ENCODE results near the gene HOXD12.

Gene HOXD12

DNA sequence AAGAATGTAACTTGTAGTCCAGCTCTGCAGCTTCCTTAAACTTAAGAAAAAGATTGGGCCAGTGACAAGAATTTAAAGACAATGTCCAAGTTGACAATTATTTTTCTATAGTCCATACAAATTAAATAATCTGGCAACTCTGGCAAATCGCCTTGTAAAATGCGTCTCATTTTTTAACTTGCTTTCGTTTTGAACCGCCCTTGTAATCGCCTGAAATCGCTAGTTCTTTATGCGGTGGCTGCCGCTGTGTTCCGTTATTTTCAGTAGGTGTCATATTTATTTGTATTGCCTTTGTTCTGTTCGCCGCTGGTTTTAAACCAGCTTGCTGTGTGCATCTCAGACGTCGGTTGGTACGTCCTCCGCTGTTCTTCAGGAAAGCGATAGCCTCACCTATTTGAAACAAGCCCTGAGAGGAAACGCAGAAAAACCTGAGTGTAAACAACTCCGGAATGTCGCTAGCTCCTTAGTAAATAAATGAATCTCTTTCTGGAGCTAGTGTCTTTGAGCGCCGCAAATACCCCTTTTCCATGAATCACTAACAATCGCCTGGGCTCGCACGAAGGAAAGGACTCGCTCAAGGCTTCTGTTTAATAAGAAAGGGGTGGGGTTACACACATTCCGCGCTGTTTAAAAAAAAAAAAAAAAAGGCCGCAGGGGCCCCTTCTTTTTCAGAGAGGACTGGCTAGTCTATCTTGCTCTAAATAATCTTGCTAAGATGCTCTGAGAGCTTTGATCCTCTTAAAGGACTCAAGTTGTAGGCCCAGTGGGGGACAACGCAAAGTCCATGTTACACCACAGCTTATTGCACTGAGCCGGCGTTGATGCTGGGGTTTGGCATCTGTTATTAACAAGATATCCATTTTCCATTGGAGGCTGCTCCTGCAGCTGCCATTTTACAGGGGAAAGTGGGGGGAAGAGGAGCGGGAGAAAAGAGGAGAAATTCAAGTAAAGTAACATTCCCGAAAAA lies 32.9 kb downstream of the HOXD12 start:
- peak; percentile 82 for DNase-seq

- DNase-seq = peak; percentile 14
Observed at GRCh38 chr2:176133389-176133788, 33.8 kb downstream of the HOXD12 start.

- DNase-seq = peak; percentile 16
Observed at GRCh38 chr2:176134035-176134434, 34.4 kb downstream of the HOXD12 start.

DNA sequence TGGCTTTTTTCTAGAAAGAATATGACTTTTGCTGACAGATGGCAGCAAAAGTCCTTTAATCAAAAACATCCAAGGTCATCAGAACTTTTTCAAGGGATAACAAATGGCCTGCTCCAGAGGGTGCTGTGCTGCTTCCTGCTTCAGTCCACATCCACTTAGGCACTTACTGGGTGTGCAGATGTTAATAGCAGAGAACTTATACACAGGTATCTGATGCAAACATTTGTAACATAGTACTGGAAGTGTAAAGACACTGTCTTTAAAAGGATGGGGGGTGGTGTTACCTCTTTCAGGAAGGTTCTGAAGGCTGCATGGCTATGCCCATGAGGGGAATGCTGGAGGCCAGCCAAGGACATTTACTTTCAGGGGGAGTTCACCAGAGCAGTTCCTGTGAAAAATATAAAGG lies 35.4 kb downstream of the HOXD12 start:
- DNase-seq = peak; percentile 83

DNA sequence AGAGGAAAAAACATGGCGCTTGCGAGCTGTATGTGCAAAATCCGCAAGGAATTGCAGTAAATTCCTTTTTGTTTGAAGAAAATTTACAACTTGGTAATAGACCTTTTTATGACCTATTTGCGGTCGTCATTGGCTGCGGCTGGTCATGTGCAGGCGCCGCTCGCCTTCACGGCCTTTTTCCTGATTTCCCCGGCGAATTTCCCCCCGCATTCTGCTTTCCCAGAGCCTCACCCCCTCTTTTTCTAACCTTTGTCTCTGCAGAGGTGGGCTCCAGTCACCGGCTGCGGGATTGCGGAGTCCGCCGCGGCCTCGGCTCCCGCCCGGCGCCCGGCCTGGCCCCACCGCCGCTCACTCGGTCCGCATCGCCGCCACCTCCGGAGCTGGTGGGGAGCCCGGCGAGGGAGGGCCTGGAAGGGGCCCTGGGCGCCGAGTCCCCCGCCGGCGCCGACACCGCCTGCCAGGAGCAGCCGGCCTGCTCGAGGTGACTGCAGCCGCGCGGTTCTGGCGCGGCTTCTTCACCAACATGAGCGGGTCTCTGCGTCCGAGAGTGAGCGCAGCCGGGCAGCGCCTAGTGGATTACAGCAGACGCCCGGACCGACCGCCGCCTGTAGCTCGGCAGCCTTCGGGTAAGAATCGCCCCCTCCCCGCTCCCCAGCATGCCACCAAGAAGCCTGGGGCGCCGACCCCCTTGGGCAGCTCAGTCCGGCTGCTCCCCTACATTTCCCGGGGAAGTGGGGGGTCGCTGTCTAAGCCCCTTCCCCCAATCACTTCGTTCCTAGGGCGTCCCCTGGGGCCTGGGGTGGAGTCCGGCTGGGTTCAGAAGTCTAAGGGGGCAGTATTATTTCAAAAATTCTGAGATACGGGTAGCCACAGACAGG lies 37.0 kb downstream of the HOXD12 start:
- peak; percentile 56 for DNase-seq

GRCh38 chr2:176137252-176137580 lies 37.6 kb downstream of the HOXD12 start:
- no peak for DNase-seq

- peak; percentile 36 for DNase-seq
Observed at GRCh38 chr2:176137906-176138305, 38.3 kb downstream of the HOXD12 start.

- DNase-seq = peak; percentile 33
Observed at GRCh38 chr2:176138526-176138922, 38.9 kb downstream of the HOXD12 start.

DNA sequence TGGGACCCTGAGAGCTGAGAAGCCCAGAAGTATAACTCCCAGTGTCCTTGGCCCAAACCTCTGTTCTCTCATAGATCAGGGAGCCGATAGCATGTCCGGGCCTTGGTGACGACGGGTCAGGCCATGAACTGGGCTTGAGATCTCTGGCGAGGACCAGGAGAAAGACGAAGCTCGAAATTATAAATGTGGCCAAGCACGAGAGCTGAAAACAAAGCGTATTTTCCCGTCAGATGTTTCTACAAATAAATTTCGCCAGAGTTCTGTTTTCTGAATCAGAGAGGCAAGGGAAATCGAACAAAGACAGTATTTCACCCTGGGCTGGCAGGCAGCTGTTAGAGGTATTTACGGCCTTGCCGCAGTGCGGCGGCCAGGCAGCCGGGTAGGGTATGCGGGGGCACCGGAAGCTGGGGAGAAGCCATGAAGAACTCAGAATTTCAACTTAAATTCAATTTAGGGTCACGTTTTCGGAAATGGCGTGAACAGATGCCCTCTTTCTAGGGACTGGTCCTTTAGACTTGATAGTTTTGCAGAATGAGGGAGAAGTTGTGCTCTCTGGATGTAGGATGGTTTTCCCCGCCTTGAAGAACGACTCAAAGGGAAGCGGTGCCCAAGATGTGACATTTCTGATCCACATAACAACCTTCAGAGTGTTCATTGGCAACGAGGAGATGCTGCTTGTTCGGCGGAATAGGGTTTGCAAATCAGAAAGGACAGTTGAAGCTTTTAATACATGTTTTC lies 39.5 kb downstream of the HOXD12 start:
- peak; percentile 53 for DNase-seq

GRCh38 chr2:176139661-176140512 lies 40.3 kb downstream of the HOXD12 start:
- peak; percentile 82 for DNase-seq

DNA sequence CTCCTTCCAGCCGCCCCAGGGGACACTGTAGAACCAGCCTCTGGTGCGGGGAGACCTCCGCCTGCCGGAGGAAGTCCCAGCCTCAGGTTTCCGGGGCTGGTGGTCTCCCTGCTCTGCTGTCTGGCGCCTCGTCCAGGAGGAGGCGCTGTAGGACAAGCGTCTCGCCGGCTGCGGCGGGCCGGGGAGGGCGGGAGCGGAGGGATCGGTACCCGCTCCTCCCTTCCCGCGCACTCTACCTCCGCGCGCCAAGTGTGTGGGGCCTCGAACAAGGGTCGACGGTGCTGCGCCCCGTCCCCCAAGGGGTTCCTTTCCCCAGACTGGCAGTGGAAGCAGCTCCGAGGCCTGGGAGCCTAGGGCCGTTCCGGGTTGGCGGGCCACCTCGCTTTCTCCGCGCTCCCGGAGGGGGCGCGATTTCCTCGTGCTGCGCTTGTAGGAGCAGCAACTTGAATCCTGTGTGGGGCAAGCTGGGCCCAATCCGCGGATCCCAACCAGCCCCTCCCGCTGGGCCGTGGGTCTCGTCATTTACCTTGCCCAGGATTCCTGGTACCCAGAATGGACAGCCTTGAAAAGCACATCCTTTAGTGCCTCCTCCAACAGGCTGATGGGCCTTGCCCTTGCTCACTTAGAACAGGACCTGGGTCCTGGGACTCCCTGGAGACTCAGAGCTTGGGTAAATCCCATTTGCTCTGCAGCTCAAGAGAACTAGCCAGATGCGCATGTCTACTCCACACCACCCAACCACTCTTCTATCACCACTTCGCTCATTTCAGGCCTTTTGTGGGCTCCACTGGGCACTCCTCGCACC lies 41.1 kb downstream of the HOXD12 start:
- peak; percentile 87 for DNase-seq

DNA sequence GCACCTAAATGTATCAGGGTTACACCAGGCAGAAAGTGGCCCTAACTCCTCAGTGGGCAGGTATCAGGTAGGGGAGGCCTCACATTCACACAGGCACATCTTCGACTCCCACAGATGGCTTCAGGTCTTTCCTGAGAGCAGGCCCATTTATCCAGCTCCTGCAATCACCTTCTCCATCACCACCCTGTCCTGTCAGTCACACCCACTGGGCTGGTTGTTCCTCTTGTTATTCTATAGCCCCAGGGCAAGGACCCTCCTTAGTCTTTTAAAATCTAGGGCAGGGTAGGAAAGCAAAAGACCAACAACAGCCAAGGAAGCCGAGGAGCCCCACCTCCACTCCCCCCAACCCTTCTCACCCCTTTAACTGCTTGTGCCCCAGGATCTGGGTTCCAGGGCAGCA lies 42.7 kb downstream of the HOXD12 start:
- no peak for DNase-seq

DNA sequence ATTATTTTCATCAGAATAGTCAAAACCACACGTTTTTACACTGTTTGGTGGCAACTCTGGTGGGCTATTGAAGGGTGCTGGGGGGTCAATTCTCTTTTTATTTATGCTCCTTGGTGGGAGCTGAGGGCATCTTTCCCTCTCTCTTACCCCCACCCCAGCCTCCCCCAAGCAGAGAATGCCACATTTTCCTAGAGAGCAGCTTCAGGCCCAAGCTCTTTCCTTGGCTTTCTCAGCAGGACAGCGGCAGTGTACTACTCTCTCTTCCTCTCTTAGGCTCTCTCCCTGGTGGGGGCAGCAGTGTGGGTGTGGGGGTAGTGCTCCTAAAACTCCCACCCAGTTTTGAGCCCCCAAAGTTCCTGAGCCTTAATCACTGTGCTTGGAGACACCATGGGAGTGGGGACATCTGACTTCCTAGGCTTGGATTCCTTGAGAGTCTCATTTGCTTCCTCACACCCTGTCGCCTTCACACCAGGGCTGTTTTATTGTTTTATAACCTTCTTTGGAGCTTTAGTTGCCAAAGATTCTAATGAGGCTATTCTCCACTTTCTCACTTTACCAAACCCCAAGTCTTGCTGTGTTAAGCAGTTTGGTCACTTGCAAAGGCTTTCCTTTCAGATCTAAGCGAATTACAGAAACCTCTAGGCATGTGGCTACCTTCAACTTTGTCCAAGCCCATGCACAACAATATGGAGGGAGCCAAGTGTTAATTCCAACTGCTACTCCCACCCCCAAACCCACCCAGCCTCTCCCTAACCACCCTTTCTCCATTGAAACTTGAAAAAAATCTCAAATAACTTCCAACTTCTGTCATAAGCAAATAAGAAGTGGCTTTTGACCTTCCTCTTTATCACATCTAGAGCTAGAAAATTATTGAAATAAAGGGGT lies 45.7 kb downstream of the HOXD12 start:
- DNase-seq = no peak

DNA sequence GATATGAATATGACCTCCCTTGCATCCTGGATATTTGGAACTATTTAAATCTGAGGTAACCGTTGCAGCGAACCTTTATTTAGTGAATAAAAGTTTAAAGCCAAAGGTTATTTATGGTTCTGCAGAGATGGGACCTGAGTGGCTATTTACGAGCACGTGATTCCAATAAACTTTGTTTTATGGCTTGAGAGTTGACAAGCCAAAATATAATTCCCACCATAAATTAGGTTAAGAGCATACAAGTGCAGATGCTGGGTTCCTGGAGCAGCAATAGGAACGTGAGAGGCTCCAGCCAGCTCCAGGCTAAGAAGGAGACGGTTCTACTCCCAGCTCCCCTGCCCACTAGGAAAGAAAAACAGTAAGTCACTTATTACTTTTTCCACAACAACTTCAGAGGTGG lies 46.5 kb downstream of the HOXD12 start:
- DNase-seq = no peak

DNA sequence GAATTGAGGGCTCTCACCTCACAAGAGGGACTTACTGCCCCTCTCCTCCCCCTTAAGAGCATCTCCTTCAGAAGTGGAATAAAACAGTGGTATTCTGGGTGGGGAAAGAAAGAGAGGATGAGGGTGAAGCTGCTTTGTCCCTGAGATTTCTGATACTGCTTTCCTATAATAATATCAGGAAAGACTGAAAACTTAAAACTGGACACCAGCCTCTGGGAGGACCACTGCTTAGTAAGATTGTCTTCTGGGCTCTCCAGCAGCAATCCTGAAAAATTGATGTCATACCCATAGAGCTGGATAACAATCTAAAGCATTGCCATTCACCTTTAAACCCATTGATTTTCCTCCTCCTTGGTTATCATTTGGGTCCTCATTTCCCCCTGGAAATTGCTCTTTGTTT lies 47.0 kb downstream of the HOXD12 start:
- no peak for DNase-seq

GRCh38 chr2:176147210-176147799 lies 47.7 kb downstream of the HOXD12 start:
- no peak for DNase-seq

GRCh38 chr2:176147800-176148496 lies 48.4 kb downstream of the HOXD12 start:
- DNase-seq = no peak

DNA sequence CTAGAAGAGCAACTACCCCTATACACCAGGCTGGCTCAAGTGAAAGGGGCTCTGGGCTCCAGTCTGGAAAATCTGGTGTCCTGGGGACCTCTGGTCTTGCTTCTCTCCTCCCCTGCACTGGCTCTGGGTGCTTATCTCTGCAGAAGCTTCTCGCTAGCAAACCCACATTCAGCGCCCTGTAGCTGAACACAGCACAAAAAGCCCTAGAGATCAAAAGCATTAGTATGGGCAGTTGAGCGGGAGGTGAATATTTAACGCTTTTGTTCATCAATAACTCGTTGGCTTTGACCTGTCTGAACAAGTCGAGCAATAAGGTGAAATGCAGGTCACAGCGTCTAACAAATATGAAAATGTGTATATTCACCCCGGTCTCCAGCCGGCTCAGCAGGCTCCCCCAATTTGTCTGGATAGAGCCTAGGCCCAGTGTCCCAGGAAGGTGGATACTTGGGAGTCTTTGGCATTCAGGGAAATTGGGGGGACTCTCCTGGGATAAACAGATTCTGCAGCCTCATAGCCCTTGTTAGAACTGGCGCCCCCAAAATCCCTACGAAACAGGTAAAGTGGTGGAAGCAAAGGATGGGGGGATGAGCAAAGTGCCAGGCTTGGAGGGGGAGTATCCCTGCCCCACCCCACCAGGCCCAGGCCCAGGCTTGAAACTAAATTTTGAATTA lies 49.3 kb downstream of the HOXD12 start:
- no peak for DNase-seq
